ENCODE results near the gene DHFR2.

The DHFR2 gene

DNA sequence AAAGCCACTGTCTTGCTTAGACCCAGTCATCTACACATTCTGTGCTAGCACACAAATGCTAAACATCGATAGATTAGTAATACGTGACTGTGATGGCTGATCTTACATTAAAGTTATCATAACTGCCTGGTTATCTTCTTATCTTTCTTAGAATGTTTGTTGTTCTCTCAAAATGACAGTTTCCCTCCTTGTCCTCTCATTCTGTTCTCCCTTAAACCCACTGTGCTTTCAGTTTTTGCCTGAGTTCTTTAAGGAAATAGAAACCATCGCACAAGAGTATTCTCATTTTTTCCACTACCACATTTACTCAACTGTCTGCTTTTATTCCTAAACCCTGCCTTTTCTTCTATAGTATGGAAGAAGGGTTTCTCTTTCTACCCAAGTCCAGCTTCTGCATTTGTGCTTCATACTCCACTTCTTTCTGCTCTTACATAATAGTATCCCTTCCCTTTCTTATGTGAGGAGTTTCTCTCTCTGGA lies 51.4 kb downstream of the DHFR2 start:
- Histone ChIP-seq H3K79me2 (ENCODE audit: low read length) (no peaks in the 10 kb centered on the region), H3K27ac (ENCODE audit: low read length) (no peak overlapping the region), H3K36me3 (replicated peaks; ENCODE audit: low read depth, low read length) (no peaks in the 10 kb centered on the region), H4K20me1 (ENCODE audit: insufficient read depth, low read length) (no peaks in the 10 kb centered on the region), H3K27me3 (ENCODE audit: low read depth, low read length) (no peaks in the 10 kb centered on the region), H3K9ac (ENCODE audit: low read length) (no peak overlapping the region), H3K4me1 (ENCODE audit: low read length) (no peaks in the 10 kb centered on the region), H3K4me3 (ENCODE audit: low read length) (no peak overlapping the region), H3K4me2 (ENCODE audit: low read length) (no peak overlapping the region), H2AFZ (ENCODE audit: low read depth, low read length) (no peak overlapping the region), H3K9me3 (ENCODE audit: insufficient read depth, low read length) (no peaks in the 10 kb centered on the region)
- TF ChIP-seq, protein P1, sequence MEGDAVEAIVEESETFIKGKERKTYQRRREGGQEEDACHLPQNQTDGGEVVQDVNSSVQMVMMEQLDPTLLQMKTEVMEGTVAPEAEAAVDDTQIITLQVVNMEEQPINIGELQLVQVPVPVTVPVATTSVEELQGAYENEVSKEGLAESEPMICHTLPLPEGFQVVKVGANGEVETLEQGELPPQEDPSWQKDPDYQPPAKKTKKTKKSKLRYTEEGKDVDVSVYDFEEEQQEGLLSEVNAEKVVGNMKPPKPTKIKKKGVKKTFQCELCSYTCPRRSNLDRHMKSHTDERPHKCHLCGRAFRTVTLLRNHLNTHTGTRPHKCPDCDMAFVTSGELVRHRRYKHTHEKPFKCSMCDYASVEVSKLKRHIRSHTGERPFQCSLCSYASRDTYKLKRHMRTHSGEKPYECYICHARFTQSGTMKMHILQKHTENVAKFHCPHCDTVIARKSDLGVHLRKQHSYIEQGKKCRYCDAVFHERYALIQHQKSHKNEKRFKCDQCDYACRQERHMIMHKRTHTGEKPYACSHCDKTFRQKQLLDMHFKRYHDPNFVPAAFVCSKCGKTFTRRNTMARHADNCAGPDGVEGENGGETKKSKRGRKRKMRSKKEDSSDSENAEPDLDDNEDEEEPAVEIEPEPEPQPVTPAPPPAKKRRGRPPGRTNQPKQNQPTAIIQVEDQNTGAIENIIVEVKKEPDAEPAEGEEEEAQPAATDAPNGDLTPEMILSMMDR (IDR thresholded peaks at IDR 0.05; ENCODE audit: low read depth, low read length): no peak
- no peak for TF ChIP-seq EZH2phosphoT487 (IDR thresholded peaks at IDR 0.05; ENCODE audit: low read depth)

DNA sequence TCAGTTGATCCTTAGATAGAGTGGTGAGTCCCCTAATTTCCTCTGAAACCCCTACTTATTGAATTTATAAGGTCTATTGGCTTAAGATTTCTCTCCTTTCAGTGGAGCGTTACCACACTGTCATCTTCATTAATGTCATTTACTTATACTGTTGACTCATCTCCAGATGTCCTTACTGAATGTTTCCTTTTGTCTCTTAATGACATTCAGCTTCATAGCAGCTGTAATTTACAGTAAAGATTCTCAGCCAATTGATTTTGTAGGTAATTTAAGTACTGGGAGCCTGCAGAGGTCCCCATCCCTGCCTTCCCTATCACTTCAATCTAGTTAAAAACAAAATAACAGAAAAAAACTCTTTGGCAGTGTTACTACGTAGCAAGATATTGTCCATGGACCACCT lies 53.1 kb downstream of the DHFR2 start:
- H3K4me2 ChIP-seq (ENCODE audit: low read length): no peak overlapping the region
- H3K27me3 ChIP-seq (ENCODE audit: low read depth, low read length): no peaks in the 10 kb centered on the region
- no peak overlapping the region for H3K4me3 ChIP-seq (ENCODE audit: low read length)
- no peak overlapping the region for H3K27ac ChIP-seq (ENCODE audit: low read length)
- no peaks in the 10 kb centered on the region for H4K20me1 ChIP-seq (ENCODE audit: insufficient read depth, low read length)
- H3K9me3 ChIP-seq (ENCODE audit: insufficient read depth, low read length): no peaks in the 10 kb centered on the region
- TF ChIP-seq, protein P1 (IDR thresholded peaks at IDR 0.05; ENCODE audit: low read depth, low read length): no peak
- no peak for TF ChIP-seq EZH2phosphoT487 (IDR thresholded peaks at IDR 0.05; ENCODE audit: low read depth)
- no peak overlapping the region for H2AFZ ChIP-seq (ENCODE audit: low read depth, low read length)
- no peak overlapping the region for H3K9ac ChIP-seq (ENCODE audit: low read length)
- H3K36me3 ChIP-seq (replicated peaks; ENCODE audit: low read depth, low read length): no peaks in the 10 kb centered on the region
- H3K79me2 ChIP-seq (ENCODE audit: low read length): no peaks in the 10 kb centered on the region
- H3K4me1 ChIP-seq (ENCODE audit: low read length): no peaks in the 10 kb centered on the region

DNA sequence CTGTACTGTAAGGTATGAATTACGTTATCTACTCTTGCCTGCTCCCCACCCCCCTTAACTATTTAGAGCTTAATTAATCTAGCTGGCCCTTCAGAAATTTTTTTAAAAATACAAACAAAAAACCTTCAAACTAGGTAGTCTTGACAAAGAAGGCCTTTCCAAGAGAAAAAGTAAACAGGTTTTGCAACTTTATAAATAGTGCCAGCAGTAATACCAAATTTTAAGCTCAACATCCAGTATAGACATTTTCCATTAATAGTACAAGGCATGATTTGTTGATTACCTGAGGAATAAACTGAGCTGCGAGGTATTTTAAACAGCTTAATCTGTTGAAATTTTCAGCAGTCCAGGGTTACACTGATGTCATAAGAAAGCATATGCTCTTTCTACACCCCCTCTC lies 54.5 kb downstream of the DHFR2 start:
- no peak overlapping the region for H3K4me3 ChIP-seq (ENCODE audit: low read length)
- H2AFZ ChIP-seq (ENCODE audit: low read depth, low read length): no peak overlapping the region
- H3K4me2 ChIP-seq (ENCODE audit: low read length): no peak overlapping the region
- H3K36me3 ChIP-seq (replicated peaks; ENCODE audit: low read depth, low read length): no peaks in the 10 kb centered on the region
- H3K27me3 ChIP-seq (ENCODE audit: low read depth, low read length): no peaks in the 10 kb centered on the region
- no peak overlapping the region for H3K27ac ChIP-seq (ENCODE audit: low read length)
- H3K9ac ChIP-seq (ENCODE audit: low read length): no peak overlapping the region
- H3K4me1 ChIP-seq (ENCODE audit: low read length): peaks cover 2% of the 10 kb centered on the region; the same call in 1 of the 2 replicates
- TF ChIP-seq, protein P1 (IDR thresholded peaks at IDR 0.05; ENCODE audit: low read depth, low read length): no peak
- TF ChIP-seq EZH2phosphoT487 (IDR thresholded peaks at IDR 0.05; ENCODE audit: low read depth): no peak
- no peaks in the 10 kb centered on the region for H4K20me1 ChIP-seq (ENCODE audit: insufficient read depth, low read length)
- H3K79me2 ChIP-seq (ENCODE audit: low read length): no peaks in the 10 kb centered on the region
- no peaks in the 10 kb centered on the region for H3K9me3 ChIP-seq (ENCODE audit: insufficient read depth, low read length)

All from OCI-LY3 (cell line).